ENCODE results near the gene GINS1. TPM values are rescaled to one million over a fixed set of nuclear protein-coding genes. Genes with fewer than 3 reads are reported as not detected.
A peak's percentile ranks its signal among the peaks of the same experiment; 100 is the strongest.

The GINS1 gene
- total and polyA plus RNA-seq, 4 donors: 7.9 to 14.8 (median 12.5) TPM

DNA sequence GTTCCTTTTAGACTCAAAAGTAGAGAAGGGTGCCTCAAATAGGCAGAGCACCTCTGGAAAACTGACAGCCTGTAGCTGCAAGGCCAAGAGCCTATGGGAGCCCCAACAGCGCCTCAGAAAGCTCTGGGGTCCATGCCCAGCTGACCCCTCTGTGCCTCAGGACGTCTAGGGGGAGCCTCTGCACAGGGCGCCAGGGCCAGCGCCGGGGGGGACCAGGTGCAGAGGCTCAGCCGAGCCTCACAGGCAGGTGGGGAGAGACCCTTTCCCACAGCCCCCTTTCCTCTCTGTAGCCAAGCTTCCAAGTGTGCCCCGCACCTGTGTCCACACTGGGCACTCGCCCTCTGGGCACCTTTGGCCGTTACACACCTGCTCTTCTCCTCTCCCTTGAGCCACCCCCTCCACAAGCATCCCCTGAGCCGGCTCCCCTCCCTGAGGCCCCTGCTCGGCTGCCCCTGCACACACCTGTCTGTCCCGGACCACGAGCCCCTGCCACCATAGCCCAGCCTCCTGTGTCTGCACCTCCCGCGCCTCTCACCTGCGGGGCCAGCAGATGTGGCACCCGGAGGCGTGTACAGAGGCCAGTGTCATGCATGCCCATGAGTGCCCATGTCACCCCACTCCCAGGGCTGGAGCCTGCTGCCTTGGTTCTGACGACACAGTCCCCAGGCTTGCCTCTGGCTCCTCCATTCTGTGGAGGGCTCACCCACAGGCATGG lies 53.2 kb downstream of the GINS1 start:
- no peak for DNase-seq (ENCODE audit: low read depth in 4 of 6, low spot score in 6 of 6)
- H3K36me3 ChIP-seq (ENCODE audit: control insufficient read depth, insufficient read depth, low read length): peaks cover 91% of the 10 kb centered on the region
- H3K9me3 ChIP-seq (ENCODE audit: control insufficient read depth, insufficient read depth, low read length): no peaks in the 10 kb centered on the region
- H3K27ac ChIP-seq (ENCODE audit: low read depth, low read length): no peak overlapping the region
- WGBS (ENCODE audit: insufficient coverage): 89% methylated on average over 19 of the region's 19 CpGs
- H3K27me3 ChIP-seq (ENCODE audit: control insufficient read depth, insufficient read depth, low read length): no peaks in the 10 kb centered on the region
- H3K4me3 ChIP-seq (ENCODE audit: low read depth, low read length): no peak overlapping the region
- peaks cover 3% of the 10 kb centered on the region for H3K4me1 ChIP-seq (ENCODE audit: control insufficient read depth, insufficient read depth, low read length)

DNA sequence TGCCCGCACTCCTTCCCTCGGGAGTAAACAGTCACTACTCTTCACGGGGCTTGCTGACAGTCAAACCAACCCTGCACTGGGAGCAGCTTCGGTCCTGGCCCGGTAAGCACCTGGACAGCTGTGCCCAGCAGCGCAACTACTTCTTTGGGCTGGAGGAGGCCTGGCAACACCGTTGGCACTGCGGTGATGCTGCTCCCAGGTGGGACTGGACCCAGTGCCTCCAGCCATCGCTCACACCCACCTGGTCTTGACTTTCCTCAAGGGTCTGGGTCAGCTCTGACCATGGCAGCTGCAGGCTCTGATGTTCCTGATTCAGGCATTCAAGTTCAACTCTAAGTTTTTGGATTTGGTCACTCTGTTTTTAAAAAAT lies 53.8 kb downstream of the GINS1 start:
- WGBS (ENCODE audit: insufficient coverage): 85% methylated on average over 9 of the region's 9 CpGs
- Histone ChIP-seq H3K36me3 (ENCODE audit: control insufficient read depth, insufficient read depth, low read length) (peaks cover 90% of the 10 kb centered on the region), H3K9me3 (ENCODE audit: control insufficient read depth, insufficient read depth, low read length) (no peaks in the 10 kb centered on the region), H3K27ac (ENCODE audit: low read depth, low read length) (no peak overlapping the region), H3K27me3 (ENCODE audit: control insufficient read depth, insufficient read depth, low read length) (no peaks in the 10 kb centered on the region), H3K4me1 (ENCODE audit: control insufficient read depth, insufficient read depth, low read length) (peaks cover 3% of the 10 kb centered on the region), H3K4me3 (ENCODE audit: low read depth, low read length) (no peak overlapping the region)
- DNase-seq (ENCODE audit: low read depth in 4 of 6, low spot score in 6 of 6): no peak

DNA sequence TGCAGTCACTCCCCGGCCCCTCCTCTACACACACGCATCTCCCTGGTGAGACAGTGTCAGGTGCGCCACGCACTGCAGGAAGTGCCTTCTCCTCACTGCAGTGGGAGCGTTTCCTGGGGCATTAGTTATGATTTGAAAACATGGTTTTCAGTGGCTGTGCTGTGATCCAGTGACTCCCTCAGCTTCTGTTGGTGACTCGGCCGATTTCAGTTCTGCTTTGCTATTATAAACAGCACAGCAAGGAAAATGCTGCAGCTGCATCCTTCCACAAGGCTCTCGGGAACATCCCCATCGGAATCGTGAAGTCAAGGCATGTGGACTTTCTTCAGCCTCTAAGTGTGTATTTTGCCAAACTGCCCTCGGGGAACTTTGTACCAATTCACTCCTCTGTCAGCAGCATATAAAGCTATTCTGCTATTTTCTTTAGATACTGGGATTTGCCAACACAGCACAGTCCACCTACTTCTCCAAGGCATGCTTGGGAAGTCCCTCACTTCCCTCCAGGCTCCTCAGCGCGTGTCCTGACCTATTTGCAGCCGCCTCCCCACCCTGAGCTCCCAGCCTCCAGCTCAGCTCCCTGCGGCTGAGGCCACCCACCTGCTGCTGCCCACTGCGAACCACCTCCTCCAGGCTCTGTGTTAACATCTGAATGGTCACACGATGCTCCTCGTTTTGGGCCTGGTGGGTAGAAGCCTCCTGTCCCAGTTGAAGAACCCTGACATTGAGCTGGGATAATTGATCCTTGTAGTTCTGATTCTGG lies 54.5 kb downstream of the GINS1 start:
- no peaks in the 10 kb centered on the region for H3K27me3 ChIP-seq (ENCODE audit: control insufficient read depth, insufficient read depth, low read length)
- H3K36me3 ChIP-seq (ENCODE audit: control insufficient read depth, insufficient read depth, low read length): peaks cover 94% of the 10 kb centered on the region
- H3K4me3 ChIP-seq (ENCODE audit: low read depth, low read length): no peak overlapping the region
- H3K27ac ChIP-seq (ENCODE audit: low read depth, low read length): no peak overlapping the region
- DNase-seq (ENCODE audit: low read depth in 4 of 6, low spot score in 6 of 6): no peak
- WGBS (ENCODE audit: insufficient coverage): 91% methylated on average over 14 of the region's 18 CpGs
- H3K4me1 ChIP-seq (ENCODE audit: control insufficient read depth, insufficient read depth, low read length): peaks cover 3% of the 10 kb centered on the region
- no peaks in the 10 kb centered on the region for H3K9me3 ChIP-seq (ENCODE audit: control insufficient read depth, insufficient read depth, low read length)

DNA sequence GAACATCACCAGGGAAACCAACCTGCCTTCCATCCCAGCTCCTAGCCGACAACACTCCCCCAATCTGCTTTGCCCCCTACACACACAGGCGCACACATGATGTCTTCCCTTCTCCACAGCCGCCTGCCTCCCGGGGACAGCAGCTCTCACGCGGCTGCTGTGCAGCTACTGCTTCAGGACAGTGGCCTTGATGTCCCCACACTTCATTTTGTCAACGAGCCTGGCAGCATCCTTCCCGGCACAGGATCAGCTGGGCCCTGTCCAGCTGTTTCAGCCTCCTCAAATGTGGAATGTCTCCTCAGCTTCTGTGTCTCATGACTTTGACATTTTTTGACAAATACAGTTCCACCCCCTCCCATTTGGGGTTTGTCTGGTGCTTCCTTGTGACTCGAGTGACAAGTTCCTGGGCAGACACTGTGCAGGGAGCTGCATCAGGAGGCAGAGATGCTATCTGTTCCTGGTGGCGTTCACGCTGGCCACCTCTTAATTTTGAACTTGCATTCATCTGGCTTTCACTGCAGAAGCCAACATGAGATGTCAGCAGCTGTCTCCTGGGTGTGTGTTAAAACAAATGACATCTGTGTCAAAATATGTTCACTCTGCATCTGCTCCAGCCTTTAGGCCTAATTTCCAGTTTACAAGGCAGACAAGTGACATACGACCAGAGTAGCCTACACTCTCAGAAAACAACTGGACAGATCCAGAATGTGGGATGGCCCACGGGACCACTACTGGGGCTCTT lies 57.2 kb downstream of the GINS1 start:
- H3K4me1 ChIP-seq (ENCODE audit: control insufficient read depth, insufficient read depth, low read length): peaks cover 3% of the 10 kb centered on the region
- WGBS (ENCODE audit: insufficient coverage): 71% methylated on average over 13 of the region's 13 CpGs
- H3K4me3 ChIP-seq (ENCODE audit: low read depth, low read length): no peak overlapping the region
- H3K36me3 ChIP-seq (ENCODE audit: control insufficient read depth, insufficient read depth, low read length): peaks cover 89% of the 10 kb centered on the region
- H3K27me3 ChIP-seq (ENCODE audit: control insufficient read depth, insufficient read depth, low read length): no peaks in the 10 kb centered on the region
- H3K27ac ChIP-seq (ENCODE audit: low read depth, low read length): no peak overlapping the region
- DNase-seq (ENCODE audit: low read depth in 4 of 6, low spot score in 6 of 6): peak in 1 of 6 donors; percentile 9
- no peaks in the 10 kb centered on the region for H3K9me3 ChIP-seq (ENCODE audit: control insufficient read depth, insufficient read depth, low read length)

DNA sequence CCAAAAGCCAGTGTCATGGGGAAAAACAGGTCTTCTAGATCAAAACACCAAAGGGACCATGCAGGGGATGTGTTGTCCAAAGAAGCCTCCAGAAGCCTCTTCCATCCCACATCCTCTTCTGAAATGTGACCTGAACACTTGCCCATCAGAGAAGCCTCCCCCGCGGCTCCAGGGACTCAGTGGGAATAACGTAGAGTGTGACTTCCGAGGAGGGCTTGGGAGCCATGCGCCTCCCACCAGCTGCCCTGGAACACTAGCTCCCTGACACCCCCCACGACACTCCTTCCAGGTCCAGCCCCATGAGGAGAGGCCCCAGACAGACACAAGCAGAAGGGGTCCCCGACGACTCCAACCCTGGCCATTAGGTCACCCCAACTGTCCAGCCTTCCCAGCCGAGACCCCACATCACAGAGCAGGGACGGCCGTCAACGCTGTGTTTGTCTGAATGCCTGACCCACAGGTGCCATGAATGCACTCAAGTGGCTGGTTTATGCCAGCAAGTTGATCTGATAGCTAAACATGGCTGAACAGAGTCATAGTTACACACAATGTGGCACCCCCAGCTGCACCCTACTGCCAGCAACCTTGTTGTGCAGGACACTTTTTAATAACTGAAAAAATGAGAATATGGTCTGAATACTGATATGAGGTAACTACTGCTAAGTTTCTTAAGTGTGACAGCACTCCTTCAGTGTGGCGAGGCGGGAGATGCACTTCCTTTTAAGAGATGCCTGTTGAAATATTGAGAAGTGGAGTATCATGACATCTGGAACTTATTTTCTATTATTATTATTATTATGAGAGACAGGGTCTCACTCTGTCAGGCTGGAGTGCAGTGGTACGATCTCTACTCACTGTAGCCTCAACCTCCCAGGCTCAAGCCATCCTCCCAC lies 58.0 kb downstream of the GINS1 start:
- Histone ChIP-seq H3K4me3 (ENCODE audit: low read depth, low read length) (no peak overlapping the region), H3K27me3 (ENCODE audit: control insufficient read depth, insufficient read depth, low read length) (no peaks in the 10 kb centered on the region), H3K27ac (ENCODE audit: low read depth, low read length) (no peak overlapping the region), H3K36me3 (ENCODE audit: control insufficient read depth, insufficient read depth, low read length) (peaks cover 85% of the 10 kb centered on the region), H3K9me3 (ENCODE audit: control insufficient read depth, insufficient read depth, low read length) (no peaks in the 10 kb centered on the region), H3K4me1 (ENCODE audit: control insufficient read depth, insufficient read depth, low read length) (peaks cover 3% of the 10 kb centered on the region)
- WGBS (ENCODE audit: insufficient coverage): 90% methylated on average over 12 of the region's 15 CpGs
- no peak for DNase-seq (ENCODE audit: low read depth in 4 of 6, low spot score in 6 of 6)

DNA sequence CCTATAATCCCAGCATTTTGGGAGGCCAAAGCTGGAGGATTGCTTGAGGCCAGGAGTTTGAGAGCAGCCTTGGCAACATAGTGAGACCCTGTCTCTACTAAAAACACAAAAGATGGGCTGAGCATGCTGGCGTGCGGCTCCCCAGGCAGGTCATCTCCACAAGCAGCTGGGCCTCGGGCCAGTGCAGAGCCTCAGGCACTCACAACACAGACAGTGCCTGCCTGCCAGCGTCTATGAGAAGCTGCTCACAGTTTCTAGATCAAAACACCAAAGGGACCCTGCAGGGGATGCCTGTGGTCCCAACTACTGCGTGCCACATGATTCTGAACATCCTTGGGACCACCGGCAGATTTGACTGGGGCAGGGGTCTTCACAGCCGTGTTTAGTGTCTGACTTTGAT lies 59.4 kb downstream of the GINS1 start:
- no peak for DNase-seq (ENCODE audit: low read depth in 4 of 6, low spot score in 6 of 6)
- H3K27me3 ChIP-seq (ENCODE audit: control insufficient read depth, insufficient read depth, low read length): no peaks in the 10 kb centered on the region
- H3K4me1 ChIP-seq (ENCODE audit: control insufficient read depth, insufficient read depth, low read length): no peaks in the 10 kb centered on the region
- no peak overlapping the region for H3K4me3 ChIP-seq (ENCODE audit: low read depth, low read length)
- H3K36me3 ChIP-seq (ENCODE audit: control insufficient read depth, insufficient read depth, low read length): peaks cover 71% of the 10 kb centered on the region
- no peaks in the 10 kb centered on the region for H3K9me3 ChIP-seq (ENCODE audit: control insufficient read depth, insufficient read depth, low read length)
- WGBS (ENCODE audit: insufficient coverage): 71% methylated on average over 7 of the region's 7 CpGs
- H3K27ac ChIP-seq (ENCODE audit: low read depth, low read length): no peak overlapping the region

DNA sequence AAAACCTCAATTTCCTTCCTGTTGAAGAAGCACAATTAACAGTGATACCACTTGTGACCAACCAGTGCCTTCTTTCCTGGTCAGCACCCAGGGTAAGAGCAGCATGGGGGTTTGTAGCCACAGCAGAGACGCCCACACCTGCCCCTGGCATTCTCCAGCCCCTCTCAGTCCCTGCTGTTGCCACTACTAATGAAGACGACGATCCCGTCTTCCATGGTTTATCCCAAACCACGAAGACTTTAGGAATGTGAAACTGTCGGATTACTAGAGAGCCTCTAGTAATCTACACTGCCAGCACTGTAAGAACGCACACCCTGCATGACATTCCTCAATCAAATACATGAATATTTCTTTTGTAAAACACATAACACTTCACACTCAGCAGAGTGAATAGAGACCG lies 60.0 kb downstream of the GINS1 start:
- H3K36me3 ChIP-seq (ENCODE audit: control insufficient read depth, insufficient read depth, low read length): peaks cover 65% of the 10 kb centered on the region
- WGBS (ENCODE audit: insufficient coverage): 86% methylated on average over 7 of the region's 8 CpGs
- no peaks in the 10 kb centered on the region for H3K4me1 ChIP-seq (ENCODE audit: control insufficient read depth, insufficient read depth, low read length)
- no peak for DNase-seq (ENCODE audit: low read depth in 4 of 6, low spot score in 6 of 6)
- H3K27ac ChIP-seq (ENCODE audit: low read depth, low read length): no peak overlapping the region
- no peaks in the 10 kb centered on the region for H3K27me3 ChIP-seq (ENCODE audit: control insufficient read depth, insufficient read depth, low read length)
- H3K9me3 ChIP-seq (ENCODE audit: control insufficient read depth, insufficient read depth, low read length): no peaks in the 10 kb centered on the region
- H3K4me3 ChIP-seq (ENCODE audit: low read depth, low read length): no peak overlapping the region

DNA sequence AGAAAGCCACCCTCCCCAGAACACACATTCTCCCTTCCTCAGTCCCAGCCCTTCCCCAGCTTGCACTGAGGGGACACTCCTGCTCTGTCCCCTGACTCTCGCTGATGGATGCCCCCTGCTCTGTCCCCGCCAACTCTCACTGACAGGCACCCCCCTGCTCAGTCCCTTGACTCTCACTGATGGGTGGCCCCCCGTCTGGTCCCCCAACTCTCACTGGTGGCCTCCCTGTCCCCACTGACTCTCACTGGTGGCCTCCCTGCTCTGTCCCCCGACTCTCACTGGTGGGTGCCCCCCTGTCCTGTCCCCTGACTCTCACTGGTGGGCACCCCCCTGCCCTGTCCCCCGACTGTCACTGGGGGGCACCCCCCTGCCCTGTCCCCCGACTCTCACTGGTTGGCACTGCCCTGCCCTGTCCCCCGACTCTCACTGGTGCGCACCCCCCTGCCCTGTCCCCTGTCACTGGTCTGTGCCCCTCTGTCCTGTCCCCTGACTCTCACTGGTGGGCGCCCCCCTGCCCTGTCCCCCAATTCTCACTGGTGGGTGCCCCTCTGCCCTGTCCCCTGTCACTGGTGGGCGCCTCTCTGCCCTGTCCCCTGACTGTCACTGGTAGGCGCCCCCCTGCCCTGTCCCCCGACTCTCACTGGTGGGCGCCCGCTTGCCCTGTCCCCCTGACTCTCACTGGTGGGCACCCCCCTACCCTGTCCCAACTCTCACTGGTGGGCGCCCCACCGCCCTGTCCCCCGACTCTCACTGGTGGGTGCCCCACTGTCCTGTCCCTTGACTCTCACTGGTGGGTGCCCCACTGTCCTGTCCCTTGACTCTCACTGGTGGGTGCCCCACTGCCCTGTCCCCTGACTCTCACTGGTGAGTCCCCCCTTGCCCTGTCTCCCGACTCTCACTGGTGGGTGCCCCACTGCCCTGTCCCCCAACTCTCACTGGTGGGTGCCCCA lies 60.9 kb downstream of the GINS1 start:
- H3K27me3 ChIP-seq (ENCODE audit: control insufficient read depth, insufficient read depth, low read length): no peaks in the 10 kb centered on the region
- H3K36me3 ChIP-seq (ENCODE audit: control insufficient read depth, insufficient read depth, low read length): peaks cover 60% of the 10 kb centered on the region
- H3K4me1 ChIP-seq (ENCODE audit: control insufficient read depth, insufficient read depth, low read length): no peaks in the 10 kb centered on the region
- no peak overlapping the region for H3K4me3 ChIP-seq (ENCODE audit: low read depth, low read length)
- no peak for DNase-seq (ENCODE audit: low read depth in 4 of 6, low spot score in 6 of 6)
- H3K27ac ChIP-seq (ENCODE audit: low read depth, low read length): no peak overlapping the region
- WGBS (ENCODE audit: insufficient coverage): 96% methylated on average over 16 of the region's 18 CpGs
- no peaks in the 10 kb centered on the region for H3K9me3 ChIP-seq (ENCODE audit: control insufficient read depth, insufficient read depth, low read length)
